ENCODE data around the gene NRG3.

The NRG3 gene

DNA sequence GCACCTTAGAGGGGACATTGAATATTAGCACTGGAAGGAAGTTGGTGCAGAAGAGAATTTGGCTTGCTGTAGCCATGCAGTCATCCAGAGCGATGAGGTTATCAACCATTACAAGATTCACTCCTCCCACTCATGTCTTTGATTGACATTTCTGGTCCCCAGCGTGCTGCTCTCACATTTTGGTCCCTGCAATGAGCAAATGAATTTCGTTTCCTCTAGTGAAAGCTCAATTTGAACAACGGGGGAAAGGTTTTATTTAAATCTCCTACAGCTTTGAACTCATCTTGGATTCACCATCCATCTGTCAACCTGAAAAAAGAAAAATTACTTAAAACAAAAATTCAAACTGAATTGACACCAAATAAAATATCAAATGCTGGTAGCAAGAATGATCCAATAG, 975.2 kb downstream of the NRG3 start:
- Histone ChIP-seq H3K36me3 (no peaks in the 10 kb centered on the region), H3K27ac (no peak overlapping the region), H3K9me3 (no peaks in the 10 kb centered on the region), H3K4me3 (no peak overlapping the region), H3K27me3 (no peaks in the 10 kb centered on the region), H3K4me1 (no peaks in the 10 kb centered on the region)
- intact Hi-C loops (cut with DNase I; ENCODE audit: low total_unique reads), result no loop called here
- TF ChIP-seq, protein P1, sequence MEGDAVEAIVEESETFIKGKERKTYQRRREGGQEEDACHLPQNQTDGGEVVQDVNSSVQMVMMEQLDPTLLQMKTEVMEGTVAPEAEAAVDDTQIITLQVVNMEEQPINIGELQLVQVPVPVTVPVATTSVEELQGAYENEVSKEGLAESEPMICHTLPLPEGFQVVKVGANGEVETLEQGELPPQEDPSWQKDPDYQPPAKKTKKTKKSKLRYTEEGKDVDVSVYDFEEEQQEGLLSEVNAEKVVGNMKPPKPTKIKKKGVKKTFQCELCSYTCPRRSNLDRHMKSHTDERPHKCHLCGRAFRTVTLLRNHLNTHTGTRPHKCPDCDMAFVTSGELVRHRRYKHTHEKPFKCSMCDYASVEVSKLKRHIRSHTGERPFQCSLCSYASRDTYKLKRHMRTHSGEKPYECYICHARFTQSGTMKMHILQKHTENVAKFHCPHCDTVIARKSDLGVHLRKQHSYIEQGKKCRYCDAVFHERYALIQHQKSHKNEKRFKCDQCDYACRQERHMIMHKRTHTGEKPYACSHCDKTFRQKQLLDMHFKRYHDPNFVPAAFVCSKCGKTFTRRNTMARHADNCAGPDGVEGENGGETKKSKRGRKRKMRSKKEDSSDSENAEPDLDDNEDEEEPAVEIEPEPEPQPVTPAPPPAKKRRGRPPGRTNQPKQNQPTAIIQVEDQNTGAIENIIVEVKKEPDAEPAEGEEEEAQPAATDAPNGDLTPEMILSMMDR (IDR thresholded peaks at IDR 0.05), result no peak
- no peak for DNase-seq

DNA sequence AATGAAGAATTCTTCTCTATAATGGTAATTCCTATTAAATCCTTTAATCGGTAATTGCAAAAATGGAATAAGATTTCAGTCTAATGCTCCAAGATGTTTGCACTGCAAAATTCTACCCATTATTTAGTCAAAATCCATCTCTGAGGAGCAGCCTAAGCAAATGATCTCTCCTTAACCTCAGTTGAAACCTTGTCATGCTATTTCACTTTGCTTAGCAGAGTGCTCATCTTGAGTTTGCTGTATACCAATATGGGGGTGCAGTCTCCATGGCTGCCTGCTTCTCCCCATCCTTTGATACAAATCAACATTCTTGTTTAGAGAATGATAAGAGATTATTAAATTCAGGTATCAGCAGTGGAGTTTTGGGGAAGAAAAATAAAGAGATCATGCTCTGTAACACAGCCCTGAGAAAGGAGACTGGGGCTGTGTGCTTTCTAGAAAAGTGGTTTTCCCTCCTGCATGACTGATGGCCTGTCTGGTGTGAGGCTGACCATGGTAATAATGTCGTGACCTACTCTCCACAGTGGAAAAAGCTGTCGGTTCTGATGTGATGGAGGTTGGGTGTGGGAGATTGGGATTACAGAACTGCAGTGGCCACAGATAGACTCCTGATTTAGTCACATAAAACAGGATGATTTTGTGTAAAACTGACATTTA, 982.1 kb downstream of the NRG3 start:
- DNase-seq, result no peak
- H3K9me3 ChIP-seq, result no peaks in the 10 kb centered on the region
- H3K27me3 ChIP-seq, result no peaks in the 10 kb centered on the region
- no peak overlapping the region for H3K27ac ChIP-seq
- intact Hi-C loops (cut with DNase I; ENCODE audit: low total_unique reads), result no loop called here
- no peak overlapping the region for H3K4me3 ChIP-seq
- TF ChIP-seq, protein P1 (IDR thresholded peaks at IDR 0.05), result no peak
- H3K4me1 ChIP-seq, result no peaks in the 10 kb centered on the region
- no peaks in the 10 kb centered on the region for H3K36me3 ChIP-seq

DNA sequence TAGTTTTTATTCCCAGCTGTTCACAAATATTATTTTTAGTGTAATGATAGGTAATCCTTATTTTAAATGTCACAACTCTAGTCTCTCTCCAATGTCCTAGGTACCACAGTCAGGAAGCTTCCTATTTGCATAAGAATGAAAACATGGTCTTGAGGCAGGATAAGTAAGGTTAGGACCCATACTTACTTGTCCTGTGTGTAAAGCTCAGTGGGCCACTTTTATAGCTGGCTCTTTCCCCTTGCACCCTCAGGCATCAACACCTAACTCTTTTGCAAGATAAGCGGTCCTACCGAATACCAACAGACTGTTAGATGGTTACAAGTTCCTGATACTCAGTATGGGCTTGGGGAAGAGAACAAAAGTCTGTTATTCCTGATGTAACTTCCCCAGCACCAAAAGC, 986.9 kb downstream of the NRG3 start:
- TF ChIP-seq, protein P1 (IDR thresholded peaks at IDR 0.05), result no peak
- Histone ChIP-seq H3K9me3 (no peaks in the 10 kb centered on the region), H3K4me1 (no peaks in the 10 kb centered on the region), H3K27me3 (no peaks in the 10 kb centered on the region), H3K27ac (no peak overlapping the region), H3K4me3 (no peak overlapping the region), H3K36me3 (no peaks in the 10 kb centered on the region)
- no peak for DNase-seq
- intact Hi-C loops (cut with DNase I; ENCODE audit: low total_unique reads), result no loop called here

DNA sequence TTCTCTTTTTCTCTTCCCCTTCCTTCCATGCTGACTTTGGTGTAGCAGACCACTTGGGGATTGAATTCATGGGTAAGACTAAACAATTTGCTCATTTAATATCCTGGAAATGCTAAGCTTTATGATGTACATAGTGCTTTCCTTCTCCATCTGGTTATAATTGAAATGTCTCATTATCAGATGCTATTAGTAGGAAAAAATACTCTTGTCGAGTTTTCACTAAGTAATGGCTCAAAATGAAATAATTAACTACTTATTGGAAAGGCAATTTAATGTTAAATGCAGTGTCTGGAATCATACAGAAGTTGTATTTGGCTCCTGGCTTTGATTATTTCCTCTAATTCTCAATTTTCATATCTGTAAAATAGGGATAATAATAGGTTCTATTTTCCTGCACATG, 990.4 kb downstream of the NRG3 start:
- H3K4me1 ChIP-seq, result no peaks in the 10 kb centered on the region
- TF ChIP-seq, protein P1 (IDR thresholded peaks at IDR 0.05), result no peak

DNA sequence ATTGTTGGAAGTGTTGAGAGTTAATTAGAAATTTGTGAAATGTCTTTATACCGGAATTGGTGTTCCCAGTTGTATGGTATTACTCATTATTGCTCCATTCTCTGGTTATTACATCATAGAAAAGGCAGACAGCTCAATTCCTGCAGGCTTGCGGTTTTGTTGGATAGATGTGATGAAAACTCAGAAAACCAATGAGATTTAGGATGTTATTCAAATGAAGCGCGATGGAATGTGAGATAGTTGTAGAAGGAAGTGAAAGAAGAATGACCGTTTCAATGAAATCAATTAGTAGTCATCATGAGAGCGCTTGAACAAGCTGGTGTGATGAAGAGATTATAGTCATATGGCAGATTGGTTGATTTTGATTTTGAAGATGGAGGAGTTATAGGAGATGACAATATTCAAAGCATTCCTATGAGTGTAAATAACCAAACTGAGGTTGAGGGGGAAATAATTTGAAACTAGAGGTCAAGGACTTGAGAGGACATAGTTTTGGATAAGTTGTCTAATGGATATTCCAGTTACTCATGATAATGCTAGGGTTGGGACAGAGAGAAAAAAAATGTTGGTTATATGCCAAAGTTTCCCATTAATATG, 991.5 kb downstream of the NRG3 start:
- DNase-seq, result no peak
- TF ChIP-seq, protein P1 (IDR thresholded peaks at IDR 0.05), result no peak
- Histone ChIP-seq H3K9me3 (no peaks in the 10 kb centered on the region), H3K36me3 (no peaks in the 10 kb centered on the region), H3K27me3 (no peaks in the 10 kb centered on the region), H3K27ac (no peak overlapping the region), H3K4me1 (no peaks in the 10 kb centered on the region), H3K4me3 (no peak overlapping the region)
- intact Hi-C loops (cut with DNase I; ENCODE audit: low total_unique reads), result no loop called here

More for the DNA sequence above, 990.4 kb downstream of the NRG3 start:
- Histone ChIP-seq H3K27ac (no peak overlapping the region), H3K9me3 (no peaks in the 10 kb centered on the region), H3K36me3 (no peaks in the 10 kb centered on the region), H3K27me3 (no peaks in the 10 kb centered on the region), H3K4me3 (no peak overlapping the region)
- DNase-seq, result no peak
- intact Hi-C loops (cut with DNase I; ENCODE audit: low total_unique reads), result no loop called here

Data from tibial artery (tissue), 4 donors.